ENCODE data around the gene TLE6.
"Not testable (repeated sequence)": the region's sequence is repeated elsewhere in the genome, so short reads cannot be mapped to it uniquely, and the experiment has no call there.

Gene TLE6

GRCh38 chr19:3001235-3001800 lies 24.0 kb downstream of the TLE6 start:
- no peak for DNase-seq (ENCODE audit: extremely low read depth in 1 of 2, low read depth in 1 of 2)

GRCh38 chr19:3003046-3003445 lies 25.7 kb downstream of the TLE6 start:
- DNase-seq (ENCODE audit: extremely low read depth in 1 of 2, low read depth in 1 of 2): no peak

GRCh38 chr19:3004522-3004921 lies 27.2 kb downstream of the TLE6 start:
- DNase-seq (ENCODE audit: extremely low read depth in 1 of 2, low read depth in 1 of 2): no peak

GRCh38 chr19:3005345-3005744 lies 28.0 kb downstream of the TLE6 start:
- DNase-seq (ENCODE audit: extremely low read depth in 1 of 2, low read depth in 1 of 2): no peak

GRCh38 chr19:3006075-3006767 lies 28.9 kb downstream of the TLE6 start:
- no peak for DNase-seq (ENCODE audit: extremely low read depth in 1 of 2, low read depth in 1 of 2)

GRCh38 chr19:3007975-3008374 lies 30.6 kb downstream of the TLE6 start:
- DNase-seq (ENCODE audit: extremely low read depth in 1 of 2, low read depth in 1 of 2): no peak

GRCh38 chr19:3008994-3009393 lies 31.6 kb downstream of the TLE6 start:
- no peak for DNase-seq (ENCODE audit: extremely low read depth in 1 of 2, low read depth in 1 of 2)

- no peak for DNase-seq (ENCODE audit: extremely low read depth in 1 of 2, low read depth in 1 of 2)
Measured at GRCh38 chr19:3010871-3011270, 33.5 kb downstream of the TLE6 start.

GRCh38 chr19:3012059-3012458 lies 34.7 kb downstream of the TLE6 start:
- DNase-seq (ENCODE audit: extremely low read depth in 1 of 2, low read depth in 1 of 2): not testable (repeated sequence)

- no peak for DNase-seq (ENCODE audit: extremely low read depth in 1 of 2, low read depth in 1 of 2)
Measured at GRCh38 chr19:3012621-3013262, 35.4 kb downstream of the TLE6 start.

GRCh38 chr19:3013263-3013725 lies 35.9 kb downstream of the TLE6 start:
- DNase-seq (ENCODE audit: extremely low read depth in 1 of 2, low read depth in 1 of 2): no peak

GRCh38 chr19:3014135-3014534 lies 36.8 kb downstream of the TLE6 start:
- DNase-seq (ENCODE audit: extremely low read depth in 1 of 2, low read depth in 1 of 2): no peak

GRCh38 chr19:3015126-3016057 lies 38.0 kb downstream of the TLE6 start:
- no peak for DNase-seq (ENCODE audit: extremely low read depth in 1 of 2, low read depth in 1 of 2)

- DNase-seq (ENCODE audit: extremely low read depth in 1 of 2, low read depth in 1 of 2): no peak
Measured at GRCh38 chr19:3017923-3018322, 40.6 kb downstream of the TLE6 start.

GRCh38 chr19:3019211-3019854 lies 42.0 kb downstream of the TLE6 start:
- DNase-seq (ENCODE audit: extremely low read depth in 1 of 2, low read depth in 1 of 2): no peak

- no peak for DNase-seq (ENCODE audit: extremely low read depth in 1 of 2, low read depth in 1 of 2)
Measured at GRCh38 chr19:3020321-3020960, 43.1 kb downstream of the TLE6 start.

GRCh38 chr19:3024509-3024869 lies 47.1 kb downstream of the TLE6 start:
- no peak for DNase-seq (ENCODE audit: extremely low read depth in 1 of 2, low read depth in 1 of 2)

GRCh38 chr19:3024870-3025548 lies 47.6 kb downstream of the TLE6 start:
- DNase-seq (ENCODE audit: extremely low read depth in 1 of 2, low read depth in 1 of 2): no peak

- no peak for DNase-seq (ENCODE audit: extremely low read depth in 1 of 2, low read depth in 1 of 2)
Measured at GRCh38 chr19:3025549-3025886, 48.2 kb downstream of the TLE6 start.

- DNase-seq (ENCODE audit: extremely low read depth in 1 of 2, low read depth in 1 of 2): no peak
Measured at GRCh38 chr19:3026768-3027167, 49.4 kb downstream of the TLE6 start.
